ENCODE data around the gene HIVEP3.

- TF ChIP-seq CTCF (IDR thresholded peaks at IDR 0.05) (no peak), POLR2A (IDR thresholded peaks at IDR 0.05) (no peak)
These were observed 200.2 kb downstream of the HIVEP3 start for GRCh38 chr1:41718497-41718896.

Measured in lower leg skin (tissue), 3 donors.